Muscle of arm (tissue), 12 donors: ENCODE results near the gene ANO7. TPM values are rescaled to one million over a fixed set of nuclear protein-coding genes. Genes with fewer than 3 reads are reported as not detected.

Experiments used
- DNase-seq: peaks from one replicate; pipeline ENCODE4 v3.0.0-alpha.2; 2013
- polyA plus RNA-seq, 12 donors: library from polyadenylated mRNA; unstranded; fragments of 120-200 nt; gene quantifications; one replicate each; pipeline ENCODE4 v1.2.1, GENCODE V29; 2013; ENCODE audit not compliant: insufficient read length in 12 of 12

The ANO7 gene
- polyA plus RNA-seq, 12 donors = 0.43 to 10.2 (median 1.1) TPM; not detected in 1

- DNase-seq = no peak
Observed at GRCh38 chr2:241273210-241274020, 84.9 kb downstream of the ANO7 start.

- DNase-seq = no peak
Observed at GRCh38 chr2:241274127-241274526, 85.7 kb downstream of the ANO7 start.

Other genes with a start within 250 kb of the ANO7 start
- gene SNED1, start 190.1 kb upstream of the ANO7 start, polyA plus RNA-seq = 1 to 10 TPM in 11 of 12 donors, not detected in 1; 1.6 to 7.1 (median 3.6) TPM
- gene MTERF4, start 86.4 kb upstream of the ANO7 start, polyA plus RNA-seq = 10 to 100 TPM in 11 of 12 donors, not detected in 1; 18.2 to 74.1 (median 35.0) TPM
- gene PASK, start 39.2 kb upstream of the ANO7 start, polyA plus RNA-seq = 10 to 100 TPM in 2 of 12 donors, 1 to 10 TPM in 9, not detected in 1; 3.3 to 20.1 (median 5.7) TPM
- 10 to 100 TPM in 11 of 12 donors, not detected in 1; 62.1 to 86.9 (median 78.0) TPM for gene PPP1R7, start 38.2 kb upstream of the ANO7 start, polyA plus RNA-seq
- gene HDLBP, start 127.0 kb downstream of the ANO7 start, polyA plus RNA-seq = 100 to 1,000 TPM; 322 to 777 (median 352) TPM
- gene SEPTIN2, start 127.2 kb downstream of the ANO7 start, polyA plus RNA-seq = 100 to 1,000 TPM in 11 of 12 donors, not detected in 1; 231 to 409 (median 348) TPM
- gene FARP2, start 167.6 kb downstream of the ANO7 start, polyA plus RNA-seq = 100 to 1,000 TPM in 1 of 12 donors, 10 to 100 TPM in 11; 30.2 to 179 (median 38.6) TPM